ENCODE results near the gene LTBP2.

LTBP2 gene

GRCh38 chr14:74591394-74591793, 20.6 kb downstream of the LTBP2 start:
- in situ Hi-C loops (cut with MboI; ENCODE audit: low pct_unique_long_range_greater_than_20kb, low sequenced_read_pairs, unreplicated experiment) = no loop called here
- DNase-seq (ENCODE audit: low spot score) = no peak
- TF ChIP-seq CTCF (IDR thresholded peaks at IDR 0.05; ENCODE audit: extremely low read depth, insufficient read depth, missing control alignments) = no peak

GRCh38 chr14:74589291-74589879, 22.7 kb downstream of the LTBP2 start:
- no peak for TF ChIP-seq CTCF (IDR thresholded peaks at IDR 0.05; ENCODE audit: extremely low read depth, insufficient read depth, missing control alignments)
- DNase-seq (ENCODE audit: low spot score) = no peak
- in situ Hi-C loops (cut with MboI; ENCODE audit: low pct_unique_long_range_greater_than_20kb, low sequenced_read_pairs, unreplicated experiment) = no loop called here

GRCh38 chr14:74587363-74587707, 24.7 kb downstream of the LTBP2 start:
- in situ Hi-C loops (cut with MboI; ENCODE audit: low pct_unique_long_range_greater_than_20kb, low sequenced_read_pairs, unreplicated experiment) = no loop called here
- DNase-seq (ENCODE audit: low spot score) = no peak
- no peak for TF ChIP-seq CTCF (IDR thresholded peaks at IDR 0.05; ENCODE audit: extremely low read depth, insufficient read depth, missing control alignments)

GRCh38 chr14:74586681-74587362, 25.2 kb downstream of the LTBP2 start:
- no peak for DNase-seq (ENCODE audit: low spot score)
- no peak for TF ChIP-seq CTCF (IDR thresholded peaks at IDR 0.05; ENCODE audit: extremely low read depth, insufficient read depth, missing control alignments)
- in situ Hi-C loops (cut with MboI; ENCODE audit: low pct_unique_long_range_greater_than_20kb, low sequenced_read_pairs, unreplicated experiment) = no loop called here

- DNase-seq (ENCODE audit: low spot score) = no peak
- in situ Hi-C loops (cut with MboI; ENCODE audit: low pct_unique_long_range_greater_than_20kb, low sequenced_read_pairs, unreplicated experiment) = no loop called here
- no peak for TF ChIP-seq CTCF (IDR thresholded peaks at IDR 0.05; ENCODE audit: extremely low read depth, insufficient read depth, missing control alignments)
These were observed 26.4 kb downstream of the LTBP2 start for GRCh38 chr14:74585406-74586335.

GRCh38 chr14:74584951-74585350, 27.1 kb downstream of the LTBP2 start:
- no peak for DNase-seq (ENCODE audit: low spot score)
- in situ Hi-C loops (cut with MboI; ENCODE audit: low pct_unique_long_range_greater_than_20kb, low sequenced_read_pairs, unreplicated experiment) = no loop called here
- TF ChIP-seq CTCF (IDR thresholded peaks at IDR 0.05; ENCODE audit: extremely low read depth, insufficient read depth, missing control alignments) = no peak
